Stimulated activated CD4-positive, alpha-beta T cell treated with anti-CD3 and anti-CD28 coated beads, TNF-alpha, amount 100 ng/mL, for 4 hours (primary cell): ENCODE results near the gene CA14.
"Not testable (repeated sequence)": the region's sequence is repeated elsewhere in the genome, so short reads cannot be mapped to it uniquely, and the experiment has no call there.

Experiments used
- DNase-seq, 3 experiments: peaks; one replicate each; pipeline ENCODE4 v3.0.0-alpha.2; 2020; ENCODE audit warnings: low read depth in 3 of 3

CA14 gene

GRCh38 chr1:150257624-150258585, at the start of gene CA14:
Gene CA14, plus strand, starts transcription at chr1:150257774. Its CDS starts 355 bp downstream, at chr1:150258129.
- DNase-seq: no peak

GRCh38 chr1:150208460-150208859, 49.1 kb upstream of the CA14 start:
- not testable (repeated sequence) for DNase-seq

GRCh38 chr1:150210091-150210490, 47.5 kb upstream of the CA14 start:
- no peak for DNase-seq

GRCh38 chr1:150210706-150211105, 46.9 kb upstream of the CA14 start:
- no peak for DNase-seq

GRCh38 chr1:150212070-150212469, 45.5 kb upstream of the CA14 start:
- DNase-seq: no peak

GRCh38 chr1:150213170-150214098, 44.1 kb upstream of the CA14 start:
- DNase-seq: peak; percentile 67 to 86 (median 80)

- not testable (repeated sequence) for DNase-seq
Observed at GRCh38 chr1:150214099-150214756, 43.3 kb upstream of the CA14 start.

GRCh38 chr1:150215855-150216254, 41.7 kb upstream of the CA14 start:
- not testable (repeated sequence) for DNase-seq

GRCh38 chr1:150221552-150221951, 36.0 kb upstream of the CA14 start:
- no peak for DNase-seq

GRCh38 chr1:150224983-150225382, 32.6 kb upstream of the CA14 start:
- no peak for DNase-seq

GRCh38 chr1:150225546-150225945, 32.0 kb upstream of the CA14 start:
- no peak for DNase-seq

GRCh38 chr1:150226486-150226885, 31.1 kb upstream of the CA14 start:
- DNase-seq: no peak

- no peak for DNase-seq
Observed at GRCh38 chr1:150227228-150227627, 30.3 kb upstream of the CA14 start.

- DNase-seq: not testable (repeated sequence)
Observed at GRCh38 chr1:150228246-150228645, 29.3 kb upstream of the CA14 start.

- not testable (repeated sequence) for DNase-seq
Observed at GRCh38 chr1:150232921-150233320, 24.7 kb upstream of the CA14 start.

GRCh38 chr1:150233359-150234308, 23.9 kb upstream of the CA14 start:
- peak; percentile 39 to 60 (median 58) for DNase-seq

GRCh38 chr1:150234309-150234565, 23.3 kb upstream of the CA14 start:
- DNase-seq: no peak

- peak; percentile 74 to 78 (median 76) for DNase-seq
Observed at GRCh38 chr1:150234566-150235293, 22.8 kb upstream of the CA14 start.

- DNase-seq: peak in 2 of 3 experiments; percentile 14 to 22
Observed at GRCh38 chr1:150235294-150235851, 22.2 kb upstream of the CA14 start.
